Right cardiac atrium (tissue), 5 donors: ENCODE results near the gene PTPRG. TPM values are rescaled to one million over a fixed set of nuclear protein-coding genes. Genes with fewer than 3 reads are reported as not detected.

ENCODE experiments used
- ATAC-seq, 2 donors: fragments of 200-7000 bp; cut with Tn5 transposase; one replicate each; pipeline versions ENCODE4 v1.8.0 to v1.9.1; 2020; ENCODE audit warnings: moderate library complexity in 2 of 2, mild to moderate bottlenecking in 1 of 2
- DNase-seq, 3 donors: peaks; one replicate each; pipeline ENCODE4 v3.0.0-alpha.2; 2020
- H3K27ac ChIP-seq: one replicate; pipeline ENCODE4 v1.5.1; 2013; ENCODE audit warnings: mild to moderate bottlenecking, low read length, control low read depth, moderate library complexity
- H3K27me3 ChIP-seq: one replicate; pipeline ENCODE4 v1.6.1; 2013; ENCODE audit not compliant: control insufficient read depth, insufficient read depth
- H3K4me1 ChIP-seq: one replicate; pipeline ENCODE4 v1.6.1; 2013; ENCODE audit warnings: low read length; ENCODE audit not compliant: control insufficient read depth, insufficient read depth
- H3K4me3 ChIP-seq: one replicate; pipeline ENCODE4 v1.5.1; 2013; ENCODE audit warnings: low read length, control low read depth
- H3K9me3 ChIP-seq: one replicate; pipeline ENCODE4 v1.6.1; 2013; ENCODE audit warnings: low read length; ENCODE audit not compliant: control insufficient read depth
- WGBS: extraction: QIAGEN DNeasy Blood & Tissue Kit; methylation state at CpG from one replicate; pipeline ENCODE4 v1.1.7; 2013; 5-methylcytosine and 5-hydroxymethylcytosine counted together
- intact Hi-C, 4 donors: fragments of 100-400 bp; cut with DNase I; formaldehyde crosslinking; loops; one replicate each; pipeline versions ENCODE4 v1.11.0 to v1.14.0; 2022 to 2023
- polyA plus RNA-seq: library from polyadenylated mRNA; stranded (reverse); fragments of 200-250 nt; gene quantifications from one replicate; pipeline ENCODE4 v1.2.3, GENCODE V29; 2013
- total RNA-seq, 4 donors: library from RNA; stranded (reverse); fragmentation: NEBNext Ultra II Directional; extraction: Animal tissue kit (Norgen Biotek cat#: 25700); gene quantifications; one replicate each; pipeline ENCODE4 v1.2.1, GENCODE V29; 2021
- donor health status: healthy with polysubstance abuse.
- donor health status: DM: no; HTN: yes; CAD: no.
- donor health status: DM: no; HTN: no; CAD: no.
- donor health status: DM: no; HTN: yes; CAD: no; lungs with severe emphysema.
- donor health status: DM: yes; HTN: yes; CAD: no.

PTPRG gene
- total and polyA plus RNA-seq, 5 donors, result 8.6 to 50.7 (median 32.3) TPM

- no peak for ATAC-seq
- no peaks in the 10 kb centered on the region for H3K9me3 ChIP-seq
- 88% methylated on average over 4 of the region's 4 CpGs for WGBS
- H3K4me3 ChIP-seq, result no peak overlapping the region
- H3K27ac ChIP-seq, result no peak overlapping the region
- no peak for DNase-seq
- H3K4me1 ChIP-seq, result no peaks in the 10 kb centered on the region
- intact Hi-C loops, result loop anchor here in 1 of 4 donors (10.0 kb wide), 1 partner anchor 106 kb away; no protein-coding TSS in a partner anchor
- no peaks in the 10 kb centered on the region for H3K27me3 ChIP-seq
Measured at GRCh38 chr3:62208385-62208784, 647.0 kb downstream of the PTPRG start.

GRCh38 chr3:62209101-62209500 is 647.7 kb downstream of the PTPRG start:
- intact Hi-C loops, result loop anchor here in 1 of 4 donors (10.0 kb wide), 1 partner anchor 106 kb away; no protein-coding TSS in a partner anchor

GRCh38 chr3:62210011-62210410 is 648.6 kb downstream of the PTPRG start:
- no peaks in the 10 kb centered on the region for H3K27me3 ChIP-seq
- WGBS, result 50% methylated on average over 5 of the region's 5 CpGs
- no peak for ATAC-seq
- intact Hi-C loops, result no loop called here
- H3K27ac ChIP-seq, result no peak overlapping the region
- no peak for DNase-seq
- no peaks in the 10 kb centered on the region for H3K4me1 ChIP-seq
- H3K9me3 ChIP-seq, result no peaks in the 10 kb centered on the region
- no peak overlapping the region for H3K4me3 ChIP-seq

More at GRCh38 chr3:62209101-62209500, 647.7 kb downstream of the PTPRG start:
- Histone ChIP-seq H3K4me3 (no peak overlapping the region), H3K27ac (no peak overlapping the region), H3K4me1 (no peaks in the 10 kb centered on the region), H3K27me3 (no peaks in the 10 kb centered on the region), H3K9me3 (no peaks in the 10 kb centered on the region)
- no peak for ATAC-seq
- DNase-seq, result no peak
- WGBS, result 75% methylated on average over 5 of the region's 5 CpGs

- H3K4me3 ChIP-seq, result no peak overlapping the region
- no peaks in the 10 kb centered on the region for H3K9me3 ChIP-seq
- no peaks in the 10 kb centered on the region for H3K4me1 ChIP-seq
- DNase-seq, result no peak
- 78% methylated on average over 8 of the region's 8 CpGs for WGBS
- H3K27me3 ChIP-seq, result no peaks in the 10 kb centered on the region
- intact Hi-C loops, result no loop called here
- H3K27ac ChIP-seq, result no peak overlapping the region
- no peak for ATAC-seq
Measured at GRCh38 chr3:62211675-62212429, 650.5 kb downstream of the PTPRG start.

- Histone ChIP-seq H3K4me1 (no peaks in the 10 kb centered on the region), H3K27me3 (no peaks in the 10 kb centered on the region), H3K9me3 (no peaks in the 10 kb centered on the region), H3K27ac (no peak overlapping the region), H3K4me3 (no peak overlapping the region)
- ATAC-seq (no peak), DNase-seq (no peak)
- 87% methylated on average over 4 of the region's 4 CpGs for WGBS
- intact Hi-C loops, result no loop called here
Measured at GRCh38 chr3:62214850-62215249, 653.5 kb downstream of the PTPRG start.

GRCh38 chr3:62220616-62221015 is 659.2 kb downstream of the PTPRG start:
- Histone ChIP-seq H3K4me1 (no peaks in the 10 kb centered on the region), H3K27ac (no peak overlapping the region), H3K4me3 (no peak overlapping the region), H3K27me3 (no peaks in the 10 kb centered on the region), H3K9me3 (no peaks in the 10 kb centered on the region)
- intact Hi-C loops, result no loop called here
- DNase-seq, result no peak
- ATAC-seq, result no peak

GRCh38 chr3:62225051-62225450 is 663.7 kb downstream of the PTPRG start:
- intact Hi-C loops, result no loop called here
- Histone ChIP-seq H3K27ac (no peak overlapping the region), H3K27me3 (no peaks in the 10 kb centered on the region), H3K4me1 (no peaks in the 10 kb centered on the region), H3K4me3 (no peak overlapping the region), H3K9me3 (no peaks in the 10 kb centered on the region)
- DNase-seq (no peak), ATAC-seq (no peak)
- 82% methylated on average over 2 of the region's 2 CpGs for WGBS

GRCh38 chr3:62226601-62227339 is 665.4 kb downstream of the PTPRG start:
- no peak overlapping the region for H3K27ac ChIP-seq
- H3K9me3 ChIP-seq, result no peaks in the 10 kb centered on the region
- no peaks in the 10 kb centered on the region for H3K27me3 ChIP-seq
- ATAC-seq, result no peak
- 96% methylated on average over 6 of the region's 6 CpGs for WGBS
- H3K4me3 ChIP-seq, result no peak overlapping the region
- no peaks in the 10 kb centered on the region for H3K4me1 ChIP-seq
- DNase-seq, result no peak
- intact Hi-C loops, result no loop called here

GRCh38 chr3:62228467-62228866 is 667.1 kb downstream of the PTPRG start:
- no peaks in the 10 kb centered on the region for H3K4me1 ChIP-seq
- ATAC-seq, result no peak
- H3K4me3 ChIP-seq, result no peak overlapping the region
- H3K9me3 ChIP-seq, result no peaks in the 10 kb centered on the region
- WGBS, result over 99% methylated on average over 3 of the region's 3 CpGs
- H3K27ac ChIP-seq, result no peak overlapping the region
- no peak for DNase-seq
- H3K27me3 ChIP-seq, result no peaks in the 10 kb centered on the region
- intact Hi-C loops, result no loop called here

GRCh38 chr3:62229211-62229610 is 667.8 kb downstream of the PTPRG start:
- Histone ChIP-seq H3K27ac (no peak overlapping the region), H3K4me1 (no peaks in the 10 kb centered on the region), H3K4me3 (no peak overlapping the region), H3K9me3 (no peaks in the 10 kb centered on the region), H3K27me3 (no peaks in the 10 kb centered on the region)
- intact Hi-C loops, result no loop called here
- no peak for ATAC-seq
- 85% methylated on average over 5 of the region's 5 CpGs for WGBS
- DNase-seq, result no peak

GRCh38 chr3:62229908-62230307 is 668.5 kb downstream of the PTPRG start:
- 52% methylated on average over 1 of the region's 1 CpG for whole genome bisulfite sequencing
- Histone ChIP-seq H3K4me3 (no peak overlapping the region), H3K4me1 (no peaks in the 10 kb centered on the region), H3K27me3 (no peaks in the 10 kb centered on the region), H3K27ac (no peak overlapping the region), H3K9me3 (no peaks in the 10 kb centered on the region)
- intact Hi-C loops, result no loop called here
- no peak for DNase-seq
- ATAC-seq, result no peak
